Measurements from ENCODE around the gene VPS36.
"Not testable (repeated sequence)": the region's sequence is repeated elsewhere in the genome, so short reads cannot be mapped to it uniquely, and the experiment has no call there.

GRCh38 chr13:52494241-52494640 is 43.8 kb upstream of the VPS36 start:
- not testable (repeated sequence) for TF ChIP-seq CTCF, EP300, POLR2A (IDR thresholded peaks at IDR 0.05)
